ENCODE results near the gene MAP3K7CL.

MAP3K7CL gene

DNA sequence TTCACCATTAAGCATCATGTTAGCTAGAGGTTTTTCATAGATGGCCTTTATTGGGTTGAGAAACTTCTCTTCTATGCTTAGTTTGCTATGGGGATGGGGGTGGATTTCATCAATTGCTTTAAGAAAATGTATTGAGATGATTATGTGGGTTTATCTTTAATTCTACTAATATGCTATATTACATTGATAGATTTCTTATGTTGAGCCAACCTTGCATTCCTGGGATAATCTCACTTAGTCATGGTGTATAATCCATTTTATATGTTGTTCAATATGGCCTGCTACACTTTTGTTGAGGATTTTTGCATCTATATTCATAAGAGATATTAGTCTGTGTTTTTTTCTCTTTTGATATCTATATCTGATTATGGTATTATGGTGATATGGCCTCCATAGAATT lies 70.7 kb downstream of the MAP3K7CL start:
- no peak for DNase-seq

DNA sequence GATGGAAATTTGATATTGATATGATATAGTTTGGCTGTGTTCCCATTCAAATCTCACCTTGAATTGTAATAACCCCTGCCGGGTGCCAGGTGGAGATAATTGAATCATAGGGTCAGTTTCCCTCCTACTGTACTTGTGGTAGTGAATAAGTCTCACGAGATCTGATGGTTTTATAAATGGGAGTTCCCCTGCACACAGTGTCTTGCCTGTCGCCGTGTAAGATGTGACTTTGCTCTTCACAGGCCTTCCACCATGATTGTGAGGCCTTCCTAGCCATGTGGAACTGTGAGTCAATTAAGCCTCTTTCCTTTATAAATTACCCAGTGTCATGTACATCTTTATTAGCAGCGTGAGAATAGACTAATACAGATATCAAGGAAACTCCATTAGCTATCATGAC lies 74.6 kb downstream of the MAP3K7CL start:
- DNase-seq: no peak

DNA sequence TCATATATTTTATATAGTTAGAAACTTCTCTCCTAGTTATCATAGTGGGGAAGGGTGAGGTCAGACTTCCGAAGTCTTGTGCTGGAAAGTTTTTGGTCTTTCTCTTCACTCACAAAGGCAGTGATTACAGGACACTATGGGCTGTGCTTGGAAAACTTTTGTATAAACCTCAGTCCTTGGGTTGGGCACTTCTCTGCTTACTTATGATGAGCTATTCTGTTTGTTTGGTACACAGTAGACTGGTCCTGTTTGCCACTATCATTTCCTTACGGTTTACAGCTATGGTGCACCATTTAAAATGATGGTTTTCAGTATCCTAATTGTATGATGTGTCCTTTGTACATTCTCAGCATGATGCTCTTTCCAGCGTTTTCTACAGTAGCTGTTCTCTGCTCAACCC lies 75.5 kb downstream of the MAP3K7CL start:
- no peak for DNase-seq

DNA sequence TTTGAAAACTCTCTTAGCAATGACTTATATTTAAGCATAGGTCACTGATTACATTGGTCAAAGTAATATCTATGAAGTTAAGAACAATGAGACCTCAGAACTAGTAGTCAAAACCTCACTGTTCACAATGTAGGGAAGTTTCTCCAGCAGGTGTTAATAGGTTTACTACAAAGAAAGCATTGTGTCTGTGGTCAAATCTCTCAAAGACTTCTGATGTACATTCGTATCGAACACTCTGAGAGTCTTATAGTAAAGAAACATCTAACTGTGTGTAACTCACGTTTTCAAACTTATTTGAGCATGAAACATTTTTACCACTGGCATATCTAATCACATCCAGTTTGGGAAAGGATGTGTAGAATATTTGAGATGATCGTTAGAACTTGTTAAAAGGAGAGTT lies 76.0 kb downstream of the MAP3K7CL start:
- DNase-seq: no peak

DNA sequence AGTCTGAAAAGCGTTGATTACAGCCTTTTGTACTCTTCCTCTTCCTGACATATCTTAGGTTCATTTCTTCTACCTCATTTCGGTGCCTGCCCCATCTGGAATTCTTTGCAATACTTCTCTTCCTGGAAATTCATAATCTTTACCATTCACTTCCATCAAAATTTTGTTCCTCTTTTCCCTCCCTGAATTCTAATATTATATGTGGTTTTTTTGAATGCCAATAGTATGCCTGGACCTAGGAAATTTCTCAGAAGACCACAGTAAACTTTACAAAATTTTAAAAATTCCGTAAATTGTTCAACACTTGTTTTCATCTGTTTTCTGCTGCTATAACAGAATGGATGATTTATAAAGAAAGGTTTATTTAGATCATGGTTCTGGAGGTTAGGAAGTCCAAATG lies 76.8 kb downstream of the MAP3K7CL start:
- DNase-seq: no peak

DNA sequence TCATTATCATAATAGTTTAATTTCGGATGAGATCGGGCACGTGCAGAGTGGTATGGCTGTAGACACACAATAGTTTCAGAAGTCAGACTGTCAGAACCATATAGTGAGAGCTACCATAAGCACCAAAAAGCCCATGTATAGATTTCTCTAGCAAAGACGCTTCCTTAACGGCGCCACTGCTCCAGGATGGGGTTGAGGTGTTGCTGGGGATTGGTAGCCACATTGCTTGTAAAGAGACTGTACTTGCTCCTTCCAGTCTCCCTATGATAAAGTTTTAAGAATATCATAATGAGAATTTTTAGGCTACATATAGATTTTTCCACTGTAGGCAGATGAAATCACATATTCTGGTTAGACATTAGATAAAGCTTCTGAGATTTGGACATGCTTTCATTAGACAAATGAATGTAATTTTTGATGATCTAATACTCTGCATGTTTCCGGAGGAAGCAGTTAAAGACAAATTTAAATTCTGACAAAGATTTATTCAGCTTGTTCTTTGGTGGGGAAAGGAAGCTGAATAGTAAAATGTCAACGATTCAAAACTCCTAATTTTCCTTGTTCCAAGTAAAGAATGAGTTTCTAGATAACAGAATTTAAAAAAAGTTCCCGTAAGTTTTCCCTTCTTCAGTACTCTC lies 77.7 kb downstream of the MAP3K7CL start:
- DNase-seq: no peak

DNA sequence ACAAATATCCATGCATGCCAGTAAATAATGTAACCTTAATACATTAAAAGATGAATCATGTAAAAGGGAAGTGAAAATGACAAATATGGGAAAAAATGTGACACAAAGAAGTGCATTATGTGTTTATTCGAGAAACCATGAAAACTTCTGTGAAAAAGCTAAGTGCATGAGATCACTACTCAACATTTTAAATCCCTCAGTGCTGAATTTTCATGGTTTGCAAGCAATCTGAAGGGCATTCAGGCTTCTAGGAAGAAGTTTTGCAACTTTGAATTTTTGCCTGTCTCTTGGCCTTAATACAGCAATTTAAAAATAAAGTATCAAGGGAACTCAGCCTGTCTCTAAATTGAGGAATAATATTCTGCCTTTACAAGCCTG lies 78.2 kb downstream of the MAP3K7CL start:
- no peak for DNase-seq

DNA sequence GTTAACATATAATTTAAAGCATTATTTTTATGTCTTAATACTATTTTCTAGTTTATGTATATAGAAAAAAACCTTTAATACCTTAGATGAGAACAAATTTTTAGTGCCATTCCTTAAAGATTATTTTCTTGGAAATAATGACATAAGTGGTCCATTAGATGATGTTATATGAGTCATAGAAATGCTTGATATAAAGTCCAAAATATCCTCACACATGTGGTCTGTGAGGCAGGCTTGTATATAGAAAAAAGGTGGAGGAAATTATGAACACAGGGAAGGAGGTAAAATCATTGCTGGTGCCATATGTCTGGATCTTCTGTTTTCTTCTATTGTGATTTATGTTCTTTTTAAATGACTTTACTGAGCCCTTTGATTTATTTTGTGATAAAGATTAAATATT lies 79.3 kb downstream of the MAP3K7CL start:
- no peak for DNase-seq

DNA sequence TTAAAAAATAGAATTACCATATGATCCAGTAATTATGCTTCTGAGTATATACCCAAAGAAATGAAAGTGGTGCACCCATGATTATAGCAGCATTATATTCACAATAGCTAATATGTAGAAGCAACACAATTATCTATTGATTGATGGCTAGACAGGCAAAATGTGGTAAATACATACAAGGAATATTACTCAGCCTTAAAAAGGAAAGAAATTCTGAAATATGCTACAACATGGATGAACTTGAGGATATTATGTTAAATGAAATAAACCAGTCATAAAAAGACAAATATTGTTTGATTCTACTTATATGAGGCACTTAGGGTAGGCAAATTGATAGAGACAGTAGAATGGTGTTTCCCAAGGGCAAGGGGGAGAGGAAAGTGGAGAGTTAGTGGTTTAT lies 80.8 kb downstream of the MAP3K7CL start:
- DNase-seq: no peak

DNA sequence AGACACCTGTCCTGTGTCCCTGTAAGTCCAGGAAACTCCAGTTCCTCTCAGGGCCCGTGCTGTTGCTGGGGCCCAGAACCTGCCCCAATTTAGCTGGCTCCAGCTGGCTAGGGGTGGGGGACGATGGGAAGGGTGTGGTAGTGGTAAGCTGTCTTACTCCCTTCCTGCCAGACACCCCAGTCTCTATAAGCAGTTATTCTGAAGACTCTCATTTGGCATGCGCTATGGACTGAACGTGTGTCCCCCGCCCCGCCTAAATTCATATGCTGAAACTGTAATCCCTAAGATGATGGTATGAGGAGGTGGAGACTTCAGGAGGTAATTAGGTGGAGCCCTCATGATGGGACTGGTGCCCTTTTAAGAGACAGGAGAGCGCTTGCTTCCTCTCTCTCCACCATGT lies 82.0 kb downstream of the MAP3K7CL start:
- DNase-seq: no peak

DNA sequence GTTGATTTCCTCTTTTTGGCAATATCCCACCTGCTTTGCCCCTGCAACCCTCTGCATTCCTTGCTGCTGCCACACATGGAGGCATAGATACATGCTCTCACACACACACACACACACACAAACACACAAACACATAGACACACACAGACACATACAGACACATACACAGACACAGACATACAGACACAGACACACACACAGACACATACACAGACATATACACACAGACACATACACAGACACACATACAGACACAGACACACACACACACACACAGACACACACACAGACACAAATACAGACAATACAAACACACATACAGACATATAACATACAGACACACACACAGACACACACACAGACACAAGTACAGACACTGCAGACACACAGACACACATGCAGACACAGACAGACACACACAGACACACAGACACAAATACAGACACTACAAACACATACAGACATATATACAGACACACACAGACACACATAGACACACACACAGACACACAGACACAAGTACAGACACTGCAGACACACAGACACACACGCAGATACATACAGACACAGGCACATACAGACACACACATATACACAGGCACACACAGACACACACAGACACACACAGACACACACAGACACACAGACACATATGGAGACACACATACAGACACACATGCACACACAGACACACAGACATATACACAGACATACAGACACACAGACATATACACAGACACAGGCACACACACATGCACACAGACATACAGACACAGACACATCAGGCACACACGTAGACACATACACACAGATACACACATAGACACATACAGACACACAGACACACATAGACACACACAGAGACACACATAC lies 83.3 kb downstream of the MAP3K7CL start:
- no peak for DNase-seq

DNA sequence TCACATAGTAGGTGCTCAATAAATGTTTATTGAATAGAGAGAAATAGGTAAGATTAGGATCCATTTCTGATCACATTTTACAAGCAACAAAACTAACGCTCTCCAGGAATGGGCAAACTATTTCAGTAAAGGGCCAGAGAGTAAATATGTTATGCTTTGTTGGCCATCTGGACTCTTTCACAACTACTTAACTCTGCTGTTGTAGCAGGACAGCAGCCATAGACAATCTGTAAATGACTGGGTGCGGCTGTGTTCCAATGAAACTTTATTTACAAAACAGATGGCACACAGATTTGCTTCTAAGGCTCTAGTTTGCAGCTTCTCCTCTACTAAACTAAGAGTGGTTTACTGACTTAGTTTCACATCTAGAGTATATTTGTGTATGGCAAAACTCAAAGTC lies 85.3 kb downstream of the MAP3K7CL start:
- DNase-seq: peak; percentile 13 to 65

DNA sequence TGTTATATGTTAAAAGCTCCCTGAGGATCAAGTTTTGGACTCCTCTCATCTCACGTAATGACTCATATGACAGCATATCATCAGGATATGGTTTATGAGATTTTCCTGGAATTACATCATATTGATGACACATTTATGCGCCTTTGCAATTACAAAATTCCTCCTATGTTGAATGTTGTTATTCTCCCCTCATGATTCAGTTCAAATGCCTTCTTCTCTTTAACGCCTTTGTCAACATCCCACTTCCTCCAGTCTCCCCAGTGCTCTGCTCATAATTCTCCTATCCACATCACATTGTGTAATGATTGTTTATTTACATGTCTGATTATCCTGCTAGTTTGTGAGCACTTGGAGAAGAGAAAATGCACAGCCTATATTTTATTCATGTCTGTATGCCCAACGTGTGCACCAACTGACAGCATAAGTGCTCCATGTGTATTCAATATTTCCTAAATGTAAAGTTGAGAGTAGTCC lies 87.4 kb downstream of the MAP3K7CL start:
- no peak for DNase-seq

DNA sequence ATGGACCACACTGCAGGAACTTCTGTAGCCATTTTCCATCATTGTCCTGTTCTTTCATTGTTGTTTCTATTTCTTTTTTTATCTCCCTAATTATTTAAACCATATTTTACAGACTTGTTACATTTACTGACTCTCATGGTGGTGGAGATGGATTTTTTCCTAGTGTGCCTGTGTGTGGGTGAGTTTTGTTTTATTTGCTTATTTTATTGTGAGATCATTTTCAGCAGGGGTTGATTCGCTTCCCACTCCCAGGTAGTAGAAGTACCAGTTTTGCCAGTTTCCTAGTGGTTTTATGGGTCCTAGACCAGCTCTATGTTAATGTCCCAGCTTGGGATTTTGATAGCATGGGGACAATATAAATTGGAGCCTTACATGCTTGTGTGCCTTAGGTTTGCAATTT lies 88.3 kb downstream of the MAP3K7CL start:
- DNase-seq: no peak

DNA sequence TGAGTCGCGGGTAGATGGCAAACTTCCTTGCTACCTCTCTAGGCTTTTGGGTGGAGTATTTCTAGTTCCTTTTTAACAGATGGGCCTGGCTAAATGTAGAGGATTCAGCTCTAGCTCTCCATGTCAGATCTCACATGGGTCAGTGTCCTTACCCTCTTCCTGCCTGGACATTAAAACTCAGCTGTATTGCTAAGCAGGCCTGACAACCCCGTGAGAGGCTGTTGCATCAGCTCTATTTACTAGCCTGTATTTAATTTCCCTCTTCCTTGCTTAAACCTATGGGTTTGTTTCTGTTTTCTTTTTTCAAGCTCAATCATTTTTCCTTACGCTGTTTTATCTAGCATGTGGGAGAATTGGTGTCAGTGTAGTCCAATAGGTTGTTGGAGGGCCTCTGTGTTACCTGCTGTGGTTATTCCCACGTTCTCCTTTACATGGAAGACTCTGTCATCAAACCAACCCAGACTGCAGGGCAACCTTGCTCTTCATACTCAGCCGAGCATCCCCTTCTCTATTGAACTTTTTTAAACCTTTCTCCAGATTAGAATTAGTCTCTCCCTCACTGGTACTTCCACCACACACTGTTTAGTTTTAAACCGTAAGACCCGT lies 88.8 kb downstream of the MAP3K7CL start:
- no peak for DNase-seq

DNA sequence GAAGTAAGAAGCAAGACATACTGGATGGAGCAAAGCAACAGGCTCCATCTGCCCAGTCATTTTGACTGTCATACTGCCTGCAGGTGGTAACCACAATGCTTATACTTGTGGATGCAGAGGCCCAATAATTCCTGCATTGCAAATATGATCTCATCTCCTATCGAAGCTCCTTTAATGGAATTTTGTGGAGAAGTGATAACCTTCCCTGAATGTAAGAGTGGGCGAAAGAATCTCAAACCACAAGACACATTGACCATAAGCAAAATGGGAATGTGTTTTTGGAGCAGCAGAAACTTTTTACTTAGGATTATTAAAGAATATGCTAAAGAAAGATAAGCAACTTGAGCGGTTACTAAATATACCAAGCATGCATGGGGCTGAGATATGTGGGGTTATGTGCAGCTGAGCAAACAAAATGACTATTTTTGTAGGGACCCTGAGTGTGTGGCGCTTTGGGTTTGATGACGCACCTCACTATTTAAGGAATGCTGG lies 90.9 kb downstream of the MAP3K7CL start:
- no peak for DNase-seq

DNA sequence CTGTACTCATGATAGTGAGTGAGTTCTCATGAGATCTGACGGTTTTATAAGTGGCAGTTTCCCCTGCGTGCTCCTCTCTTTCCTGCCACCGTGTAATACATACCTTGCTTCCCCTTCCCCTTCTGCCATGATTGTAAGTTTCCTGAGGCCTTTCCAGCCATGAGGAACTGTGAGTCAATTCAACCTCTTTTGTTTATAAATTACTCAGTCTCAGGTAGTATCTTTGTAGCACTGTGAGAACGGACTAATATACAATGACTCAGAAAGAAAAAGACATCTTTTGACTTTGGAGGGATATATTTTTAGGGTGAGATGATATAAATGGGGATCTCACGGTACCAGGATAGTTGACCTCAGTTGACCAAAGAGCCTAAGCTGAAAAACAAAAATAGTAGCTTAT lies 93.6 kb downstream of the MAP3K7CL start:
- no peak for DNase-seq
